ENCODE measurements around the gene SRRM4. TPM values are rescaled to one million over a fixed set of nuclear protein-coding genes. Genes with fewer than 3 reads are reported as not detected.

Gene SRRM4
- total RNA-seq, 4 donors from 2014 or later: 0.10 to 0.27 TPM; not detected in 2

- no peak overlapping the region for H3K27ac ChIP-seq
- no peaks in the 10 kb centered on the region for H3K9me3 ChIP-seq
- H3K4me1 ChIP-seq: peaks cover 0 to 7% of the 10 kb centered on the region in 2 donors
- no peak overlapping the region for H3K4me3 ChIP-seq (replicated peaks in 1 of 3)
- WGBS, 2 donors: 4% methylated on average over 17 of the region's 17 CpGs
- no peak for TF ChIP-seq POLR2A (IDR thresholded peaks at IDR 0.05)
- TF ChIP-seq CTCF (IDR thresholded peaks at IDR 0.05): peak in 4 of 6 experiments; percentile 27 to 63 (median 46)
- peak; percentile 25 to 40 for DNase-seq
- H3K27me3 ChIP-seq: peaks cover 8% of the 10 kb centered on the region
- intact Hi-C loops (cut with DNase I): no loop called here
- no peaks in the 10 kb centered on the region for H3K36me3 ChIP-seq
Measured at GRCh38 chr12:118979763-118980406, 1.5 kb upstream of the SRRM4 start.

GRCh38 chr12:118980407-118981014, 830 bp upstream of the SRRM4 start:
- Histone ChIP-seq H3K27me3 (peaks cover 8% of the 10 kb centered on the region), H3K36me3 (no peaks in the 10 kb centered on the region), H3K9me3 (no peaks in the 10 kb centered on the region), H3K4me1 (peaks cover 0 to 7% of the 10 kb centered on the region in 2 donors), H3K27ac (no peak overlapping the region), H3K4me3 (replicated peaks in 1 of 3) (no peak overlapping the region)
- WGBS, 2 donors: 1% methylated on average over 26 to 29 of the region's 29 CpGs
- no peak for DNase-seq
- TF ChIP-seq POLR2A (IDR thresholded peaks at IDR 0.05): no peak
- no peak for TF ChIP-seq CTCF (IDR thresholded peaks at IDR 0.05)
- intact Hi-C loops (cut with DNase I): no loop called here

- Histone ChIP-seq H3K4me1 (peaks cover 0 to 7% of the 10 kb centered on the region in 2 donors), H3K4me3 (replicated peaks in 1 of 3) (no peak overlapping the region), H3K27ac (no peak overlapping the region), H3K9me3 (no peaks in the 10 kb centered on the region), H3K36me3 (no peaks in the 10 kb centered on the region), H3K27me3 (peaks cover 8% of the 10 kb centered on the region)
- no peak for TF ChIP-seq POLR2A (IDR thresholded peaks at IDR 0.05)
- TF ChIP-seq CTCF (IDR thresholded peaks at IDR 0.05): no peak
- WGBS, 2 donors: 13 to 24% methylated on average over 8 of the region's 8 CpGs
- no peak for DNase-seq
- intact Hi-C loops (cut with DNase I): no loop called here
Measured at GRCh38 chr12:118982302-118982701, 961 bp downstream of the SRRM4 start.

- no peak overlapping the region for H3K4me3 ChIP-seq (replicated peaks in 1 of 3)
- peaks cover 0 to 7% of the 10 kb centered on the region in 2 donors for H3K4me1 ChIP-seq
- TF ChIP-seq POLR2A (IDR thresholded peaks at IDR 0.05) (no peak), CTCF (IDR thresholded peaks at IDR 0.05) (no peak)
- H3K27me3 ChIP-seq: peaks cover 8% of the 10 kb centered on the region
- intact Hi-C loops (cut with DNase I): no loop called here
- H3K36me3 ChIP-seq: no peaks in the 10 kb centered on the region
- H3K9me3 ChIP-seq: no peaks in the 10 kb centered on the region
- DNase-seq: no peak
- H3K27ac ChIP-seq: no peak overlapping the region
- WGBS, 2 donors: 53 to 57% methylated on average over 7 of the region's 7 CpGs
Measured at GRCh38 chr12:118982984-118983761, 1.8 kb downstream of the SRRM4 start.

Measured in thyroid gland (tissue), 4 donors.